GM12865 (cell line): ENCODE measurements around the gene PPP2R5C.

Experiments used
- DNase-seq: peaks from one replicate; pipeline ENCODE4 v3.0.0; 2010; ENCODE audit warnings: low read depth
- H3K4me3 ChIP-seq: 2 replicates; pipeline ENCODE4 v1.5.1; 2011; ENCODE audit warnings: mild to moderate bottlenecking, low read depth, low read length, control low read depth
- TF ChIP-seq, protein P1 (sequence below): IDR thresholded peaks from 2 replicates; pipeline ENCODE4 v1.5.1; 2011; ENCODE audit warnings: low read length, control low read depth, low read depth, inconsistent platforms; ENCODE audit not compliant: insufficient read depth; ENCODE audit errors: missing control alignments

The PPP2R5C gene

GRCh38 chr14:101894365-101895081 is 133.0 kb downstream of the PPP2R5C start:
- TF ChIP-seq, protein P1, sequence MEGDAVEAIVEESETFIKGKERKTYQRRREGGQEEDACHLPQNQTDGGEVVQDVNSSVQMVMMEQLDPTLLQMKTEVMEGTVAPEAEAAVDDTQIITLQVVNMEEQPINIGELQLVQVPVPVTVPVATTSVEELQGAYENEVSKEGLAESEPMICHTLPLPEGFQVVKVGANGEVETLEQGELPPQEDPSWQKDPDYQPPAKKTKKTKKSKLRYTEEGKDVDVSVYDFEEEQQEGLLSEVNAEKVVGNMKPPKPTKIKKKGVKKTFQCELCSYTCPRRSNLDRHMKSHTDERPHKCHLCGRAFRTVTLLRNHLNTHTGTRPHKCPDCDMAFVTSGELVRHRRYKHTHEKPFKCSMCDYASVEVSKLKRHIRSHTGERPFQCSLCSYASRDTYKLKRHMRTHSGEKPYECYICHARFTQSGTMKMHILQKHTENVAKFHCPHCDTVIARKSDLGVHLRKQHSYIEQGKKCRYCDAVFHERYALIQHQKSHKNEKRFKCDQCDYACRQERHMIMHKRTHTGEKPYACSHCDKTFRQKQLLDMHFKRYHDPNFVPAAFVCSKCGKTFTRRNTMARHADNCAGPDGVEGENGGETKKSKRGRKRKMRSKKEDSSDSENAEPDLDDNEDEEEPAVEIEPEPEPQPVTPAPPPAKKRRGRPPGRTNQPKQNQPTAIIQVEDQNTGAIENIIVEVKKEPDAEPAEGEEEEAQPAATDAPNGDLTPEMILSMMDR = no peak
- no peak for DNase-seq
- H3K4me3 ChIP-seq = no peak overlapping the region

- TF ChIP-seq, protein P1 = no peak
- H3K4me3 ChIP-seq = no peak overlapping the region
- DNase-seq = no peak
These were observed 133.7 kb downstream of the PPP2R5C start for GRCh38 chr14:101895256-101895655.

- H3K4me3 ChIP-seq = no peak overlapping the region
- TF ChIP-seq, protein P1 = no peak
- no peak for DNase-seq
These were observed 135.8 kb downstream of the PPP2R5C start for GRCh38 chr14:101897326-101897725.

GRCh38 chr14:101898416-101898815 is 136.9 kb downstream of the PPP2R5C start:
- TF ChIP-seq, protein P1 = no peak
- no peak overlapping the region for H3K4me3 ChIP-seq
- DNase-seq = no peak

DNA sequence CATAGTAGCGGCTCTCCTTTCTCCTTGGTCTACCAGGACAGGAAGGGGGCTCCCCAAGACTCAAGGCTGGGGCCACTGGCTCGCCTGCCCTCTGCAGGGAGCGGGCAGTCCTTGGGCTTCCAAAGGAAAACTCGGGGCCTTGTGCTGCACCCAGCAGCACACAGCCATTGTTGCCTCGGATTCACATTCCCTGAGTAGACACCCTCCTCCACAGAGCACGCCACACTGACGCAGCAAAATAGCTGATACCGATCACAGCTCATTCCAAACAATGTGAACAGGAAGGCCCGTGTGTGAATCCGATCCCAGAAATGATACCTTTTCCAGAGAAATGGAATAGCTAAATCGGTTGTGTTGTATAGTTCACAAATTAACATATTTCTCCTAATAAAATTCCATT is 137.8 kb downstream of the PPP2R5C start:
- no peak overlapping the region for H3K4me3 ChIP-seq
- no peak for DNase-seq
- TF ChIP-seq, protein P1 = no peak

DNA sequence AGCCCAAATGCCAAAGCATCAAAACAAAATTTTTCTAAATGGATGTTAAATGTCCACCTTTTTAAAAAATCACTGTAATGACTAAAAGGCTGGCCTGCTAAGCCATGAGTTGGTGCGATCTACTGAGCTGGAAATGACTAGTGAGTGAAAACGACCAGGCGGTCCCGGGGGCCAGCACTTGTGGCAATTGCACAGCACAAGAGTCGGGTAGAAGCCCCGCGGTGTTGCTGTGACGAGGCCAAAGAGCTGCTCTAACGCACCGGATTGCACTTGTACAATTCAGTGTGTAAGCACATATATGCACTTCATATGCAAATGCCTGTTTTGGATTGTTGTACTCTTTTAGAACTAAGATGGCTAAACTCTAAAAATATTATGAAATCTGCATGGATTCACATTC is 138.7 kb downstream of the PPP2R5C start:
- DNase-seq = no peak
- no peak overlapping the region for H3K4me3 ChIP-seq
- TF ChIP-seq, protein P1 = no peak

DNA sequence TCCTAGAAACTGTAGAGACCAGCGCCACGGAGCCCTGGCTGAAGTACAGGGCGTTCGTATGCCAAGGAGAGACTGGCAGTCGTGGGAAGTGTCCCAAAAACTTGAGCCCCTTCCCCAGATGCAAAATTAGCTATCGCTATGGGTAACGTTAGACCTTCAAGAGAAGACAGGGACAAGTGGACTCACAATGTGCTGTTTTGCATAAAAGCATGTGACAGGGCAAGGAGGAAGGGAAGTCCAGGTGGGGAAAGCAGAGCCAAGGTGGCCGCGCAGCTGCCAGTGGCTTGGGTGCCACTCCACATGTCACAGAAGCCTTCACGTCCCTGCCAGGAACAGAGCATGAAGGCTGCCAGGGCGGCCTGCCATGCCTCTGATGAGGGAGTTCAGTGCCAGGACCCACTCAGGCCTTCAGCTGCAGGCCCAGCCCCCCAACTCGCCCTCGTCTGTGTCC is 141.6 kb downstream of the PPP2R5C start:
- no peak overlapping the region for H3K4me3 ChIP-seq
- TF ChIP-seq, protein P1 = no peak
- DNase-seq = no peak
